Liver (tissue), 9 donors: ENCODE data around the gene UBA1. TPM values are rescaled to one million over a fixed set of nuclear protein-coding genes. Genes with fewer than 3 reads are reported as not detected.

Source experiments
- DNase-seq: peaks from one replicate; pipeline ENCODE4 v3.0.0-alpha.2; 2017; ENCODE audit warnings: low spot score
- H3K27ac ChIP-seq, 2 donors: one replicate each; pipeline ENCODE4 v1.7.0; 2013; ENCODE audit warnings: inconsistent platforms in 2 of 2, low read length in 2 of 2, control low read depth in 1 of 2, low read depth in 1 of 2, mild to moderate bottlenecking in 1 of 2
- H3K27me3 ChIP-seq, 4 donors: one replicate each; pipeline versions ENCODE4 v1.6.1 to v1.7.0; 2013; ENCODE audit warnings: low read length in 3 of 4, inconsistent platforms in 1 of 4, mild to moderate bottlenecking in 1 of 4, moderate library complexity in 1 of 4; ENCODE audit not compliant: control insufficient read depth in 4 of 4, insufficient read depth in 4 of 4
- H3K36me3 ChIP-seq, 4 donors: one replicate each; pipeline versions ENCODE4 v1.6.1 to v1.7.0; 2013; ENCODE audit warnings: low read length in 3 of 4, mild to moderate bottlenecking in 3 of 4, low read depth in 1 of 4, moderate library complexity in 1 of 4; ENCODE audit not compliant: control insufficient read depth in 4 of 4, insufficient read depth in 3 of 4
- H3K4me1 ChIP-seq, 4 donors: one replicate each; pipeline versions ENCODE4 v1.6.1 to v1.7.0; 2013; ENCODE audit warnings: low read length in 3 of 4, mild to moderate bottlenecking in 3 of 4, moderate library complexity in 1 of 4; ENCODE audit not compliant: control insufficient read depth in 4 of 4, insufficient read depth in 4 of 4
- H3K4me3 ChIP-seq, 3 donors: one replicate each; pipeline versions ENCODE4 v1.6.1 to v1.7.0; 2013; ENCODE audit warnings: low read length in 3 of 3, control low read depth in 1 of 3, low read depth in 1 of 3, mild to moderate bottlenecking in 1 of 3
- H3K9ac ChIP-seq, 2 donors: one replicate each; pipeline ENCODE4 v1.7.0; 2013; ENCODE audit warnings: low read length in 2 of 2, mild to moderate bottlenecking in 2 of 2, moderate library complexity in 2 of 2, control low read depth in 1 of 2, low read depth in 1 of 2
- H3K9me3 ChIP-seq, 4 donors: one replicate each; pipeline versions ENCODE4 v1.6.1 to v1.7.0; 2013; ENCODE audit warnings: low read length in 3 of 4; ENCODE audit not compliant: control insufficient read depth in 4 of 4
- EGR1 ChIP-seq, 2 donors: IDR thresholded peaks; 2 replicates each; pipeline ENCODE4 v1.6.1; 2016 to 2018; ENCODE audit warnings: antibody characterized with exemption in 2 of 2, low read depth in 2 of 2
- FOXA2 ChIP-seq: IDR thresholded peaks from 2 replicates; pipeline ENCODE4 v1.6.1; 2016; ENCODE audit warnings: antibody characterized with exemption
- GABPA ChIP-seq, 2 donors: IDR thresholded peaks in 1 of 2; conservative IDR thresholded peaks in 1 of 2; 2 replicates each; pipeline ENCODE4 v1.6.1; 2016; ENCODE audit warnings: antibody characterized with exemption in 2 of 2, mild to moderate bottlenecking in 1 of 2, moderate library complexity in 1 of 2
- HNF4A ChIP-seq, 2 donors: conservative IDR thresholded peaks; 2 replicates each; pipeline ENCODE4 v1.6.1; 2016; ENCODE audit warnings: antibody characterized with exemption in 2 of 2, mild to moderate bottlenecking in 2 of 2
- JUND ChIP-seq, 2 donors: IDR thresholded peaks; 2 replicates each; pipeline ENCODE4 v1.6.1; 2016; ENCODE audit warnings: antibody characterized with exemption in 2 of 2
- RXRA ChIP-seq, 2 donors: IDR thresholded peaks; 2 replicates each; pipeline ENCODE4 v1.6.1; 2017 to 2018; ENCODE audit warnings: antibody characterized with exemption in 2 of 2, mild to moderate bottlenecking in 1 of 2
- SP1 ChIP-seq: IDR thresholded peaks from 2 replicates; pipeline ENCODE4 v1.6.1; 2018; ENCODE audit warnings: antibody characterized with exemption, mild to moderate bottlenecking
- TAF1 ChIP-seq: conservative IDR thresholded peaks from 2 replicates; pipeline ENCODE4 v1.6.1; 2016; ENCODE audit warnings: antibody characterized with exemption, mild to moderate bottlenecking
- YY1 ChIP-seq: IDR thresholded peaks from 2 replicates; pipeline ENCODE4 v1.6.1; 2016; ENCODE audit warnings: antibody characterized with exemption, mild to moderate bottlenecking
- WGBS: extraction: QIAGEN DNeasy Blood & Tissue Kit; methylation state at CpG from one replicate; pipeline ENCODE4 v1.1.7; 2013; 5-methylcytosine and 5-hydroxymethylcytosine counted together
- polyA plus RNA-seq, 2 donors: library from polyadenylated mRNA; stranded (reverse) in 1 of 2; unstranded in 1 of 2; fragments of 200-250 nt in 1 of 2; fragments of >200 nt in 1 of 2; fragmentation: Nextera tagmentation in 1 of 2; extraction: Ambion mirVana in 1 of 2; gene quantifications; one replicate each; pipeline versions ENCODE4 v1.2.1 to v1.2.3, GENCODE V29; 2013 to 2015
- total RNA-seq, 2 donors: library from RNA; depleted of rRNA; stranded (reverse); fragments of >200 nt; gene quantifications; one replicate each; pipeline ENCODE4 v1.2.3, GENCODE V29; 2014
- TF ChIP-seq, protein P1 (sequence below): fragments of 150-350 bp; IDR thresholded peaks from 2 replicates; pipeline ENCODE4 v1.5.1; 2017; ENCODE audit warnings: improper control_type of control experiment, low read depth, low read length; ENCODE audit not compliant: missing input control
- TF ChIP-seq, protein P2 (sequence below): IDR thresholded peaks from 2 replicates; pipeline ENCODE4 v1.6.1; 2016; ENCODE audit warnings: antibody characterized with exemption
- TF ChIP-seq, protein P3 (sequence below): IDR thresholded peaks from 2 replicates; pipeline ENCODE4 v1.6.1; 2016; ENCODE audit warnings: antibody characterized with exemption, mild to moderate bottlenecking
- TF ChIP-seq, protein P4 (sequence below): IDR thresholded peaks from 2 replicates; pipeline ENCODE4 v1.6.1; 2016; ENCODE audit warnings: antibody characterized with exemption
- donor health status: healthy.
- donor health status: healthy.
- donor health status: healthy.
- donor health status: healthy.
- donor health status: healthy.

The UBA1 gene
- total and polyA plus RNA-seq, 4 donors = 39.8 to 85.4 (median 68.7) TPM

DNA sequence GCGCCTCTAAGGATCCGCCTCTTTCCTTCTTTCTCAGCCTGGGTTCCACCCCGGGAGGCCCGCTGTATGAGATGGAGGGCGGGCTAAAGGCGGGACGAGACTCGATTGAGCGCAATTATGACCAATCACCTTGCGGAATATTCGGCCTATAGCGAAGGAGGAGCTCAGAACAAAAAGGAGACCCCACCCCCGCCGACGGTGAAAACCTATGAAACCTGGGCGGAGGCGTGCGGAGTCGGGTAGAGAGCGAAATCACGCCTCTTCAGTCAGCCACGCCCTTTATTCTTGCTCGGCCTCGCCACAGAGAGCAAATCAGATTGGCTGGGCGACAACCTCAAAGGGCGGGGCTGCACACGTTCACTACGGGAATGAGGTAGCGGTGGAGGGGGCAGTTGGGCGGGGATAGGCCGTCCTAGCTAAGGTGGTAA, 24.2 kb downstream of the UBA1 start (continued):
- TF ChIP-seq, protein P1, sequence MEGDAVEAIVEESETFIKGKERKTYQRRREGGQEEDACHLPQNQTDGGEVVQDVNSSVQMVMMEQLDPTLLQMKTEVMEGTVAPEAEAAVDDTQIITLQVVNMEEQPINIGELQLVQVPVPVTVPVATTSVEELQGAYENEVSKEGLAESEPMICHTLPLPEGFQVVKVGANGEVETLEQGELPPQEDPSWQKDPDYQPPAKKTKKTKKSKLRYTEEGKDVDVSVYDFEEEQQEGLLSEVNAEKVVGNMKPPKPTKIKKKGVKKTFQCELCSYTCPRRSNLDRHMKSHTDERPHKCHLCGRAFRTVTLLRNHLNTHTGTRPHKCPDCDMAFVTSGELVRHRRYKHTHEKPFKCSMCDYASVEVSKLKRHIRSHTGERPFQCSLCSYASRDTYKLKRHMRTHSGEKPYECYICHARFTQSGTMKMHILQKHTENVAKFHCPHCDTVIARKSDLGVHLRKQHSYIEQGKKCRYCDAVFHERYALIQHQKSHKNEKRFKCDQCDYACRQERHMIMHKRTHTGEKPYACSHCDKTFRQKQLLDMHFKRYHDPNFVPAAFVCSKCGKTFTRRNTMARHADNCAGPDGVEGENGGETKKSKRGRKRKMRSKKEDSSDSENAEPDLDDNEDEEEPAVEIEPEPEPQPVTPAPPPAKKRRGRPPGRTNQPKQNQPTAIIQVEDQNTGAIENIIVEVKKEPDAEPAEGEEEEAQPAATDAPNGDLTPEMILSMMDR = no peak
- peak; percentile 23 to 46 for TF ChIP-seq JUND (IDR thresholded peaks at IDR 0.05)
- TF ChIP-seq, protein P2, sequence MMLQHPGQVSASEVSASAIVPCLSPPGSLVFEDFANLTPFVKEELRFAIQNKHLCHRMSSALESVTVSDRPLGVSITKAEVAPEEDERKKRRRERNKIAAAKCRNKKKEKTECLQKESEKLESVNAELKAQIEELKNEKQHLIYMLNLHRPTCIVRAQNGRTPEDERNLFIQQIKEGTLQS = no peak
- peak in 1 of 2 donors; percentile 25 for TF ChIP-seq RXRA (IDR thresholded peaks at IDR 0.05)
- no peak for TF ChIP-seq YY1
- TF ChIP-seq EGR1 (IDR thresholded peaks at IDR 0.05; ENCODE audit: low read depth in 2 of 2) = peak in 1 of 2 donors; percentile 30
- TF ChIP-seq HNF4A (conservative IDR thresholded peaks at IDR 0.05) = peak in 1 of 2 donors; percentile 35
- peak in 1 of 2 donors; percentile 21 for TF ChIP-seq GABPA (IDR thresholded peaks at IDR 0.05 in 1 of 2, conservative IDR thresholded peaks at IDR 0.05 in 1 of 2)
- TF ChIP-seq TAF1 = no peak
- TF ChIP-seq FOXA2 = no peak
- TF ChIP-seq SP1 = peak; percentile 89

DNA sequence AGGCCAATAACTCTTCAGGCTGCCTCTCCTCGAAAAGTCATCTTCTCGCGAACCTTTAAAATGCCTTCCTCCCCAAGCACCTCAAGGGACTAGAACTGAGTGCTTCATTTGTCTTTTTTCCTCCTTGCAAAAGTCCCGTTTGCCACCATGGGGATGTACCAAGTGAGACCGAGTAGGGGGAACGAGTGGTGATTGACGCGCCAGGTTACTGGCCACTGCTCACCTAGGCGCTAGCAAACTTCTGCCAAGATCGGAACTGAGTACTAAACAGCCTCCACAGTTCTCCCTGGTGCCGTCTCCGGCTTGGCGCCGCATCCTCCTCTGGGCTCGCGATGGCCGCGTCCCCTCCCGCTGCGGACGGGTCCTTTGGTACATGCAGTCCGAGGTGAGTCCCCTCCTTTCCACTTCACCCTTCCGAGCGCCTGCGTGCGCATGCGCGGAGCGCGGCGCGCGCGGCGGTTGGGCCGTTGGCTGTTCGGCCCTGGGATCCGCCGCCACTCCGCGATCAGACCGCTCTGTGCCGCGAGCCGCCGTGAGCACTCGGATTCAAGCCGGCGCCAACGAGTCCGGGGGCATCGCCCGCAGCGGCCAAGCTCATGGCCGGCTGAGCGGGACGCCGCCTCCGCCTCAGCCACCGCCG, 24.8 kb downstream of the UBA1 start, which contains the start of gene CDK16:
TSS of gene CDK16 (plus strand) at position 402 of the 640 bp plus-strand sequence. CDS start 4,877 bp downstream, outside the sequence.
- TF ChIP-seq YY1 = peak; percentile 80
- TF ChIP-seq, protein P3, sequence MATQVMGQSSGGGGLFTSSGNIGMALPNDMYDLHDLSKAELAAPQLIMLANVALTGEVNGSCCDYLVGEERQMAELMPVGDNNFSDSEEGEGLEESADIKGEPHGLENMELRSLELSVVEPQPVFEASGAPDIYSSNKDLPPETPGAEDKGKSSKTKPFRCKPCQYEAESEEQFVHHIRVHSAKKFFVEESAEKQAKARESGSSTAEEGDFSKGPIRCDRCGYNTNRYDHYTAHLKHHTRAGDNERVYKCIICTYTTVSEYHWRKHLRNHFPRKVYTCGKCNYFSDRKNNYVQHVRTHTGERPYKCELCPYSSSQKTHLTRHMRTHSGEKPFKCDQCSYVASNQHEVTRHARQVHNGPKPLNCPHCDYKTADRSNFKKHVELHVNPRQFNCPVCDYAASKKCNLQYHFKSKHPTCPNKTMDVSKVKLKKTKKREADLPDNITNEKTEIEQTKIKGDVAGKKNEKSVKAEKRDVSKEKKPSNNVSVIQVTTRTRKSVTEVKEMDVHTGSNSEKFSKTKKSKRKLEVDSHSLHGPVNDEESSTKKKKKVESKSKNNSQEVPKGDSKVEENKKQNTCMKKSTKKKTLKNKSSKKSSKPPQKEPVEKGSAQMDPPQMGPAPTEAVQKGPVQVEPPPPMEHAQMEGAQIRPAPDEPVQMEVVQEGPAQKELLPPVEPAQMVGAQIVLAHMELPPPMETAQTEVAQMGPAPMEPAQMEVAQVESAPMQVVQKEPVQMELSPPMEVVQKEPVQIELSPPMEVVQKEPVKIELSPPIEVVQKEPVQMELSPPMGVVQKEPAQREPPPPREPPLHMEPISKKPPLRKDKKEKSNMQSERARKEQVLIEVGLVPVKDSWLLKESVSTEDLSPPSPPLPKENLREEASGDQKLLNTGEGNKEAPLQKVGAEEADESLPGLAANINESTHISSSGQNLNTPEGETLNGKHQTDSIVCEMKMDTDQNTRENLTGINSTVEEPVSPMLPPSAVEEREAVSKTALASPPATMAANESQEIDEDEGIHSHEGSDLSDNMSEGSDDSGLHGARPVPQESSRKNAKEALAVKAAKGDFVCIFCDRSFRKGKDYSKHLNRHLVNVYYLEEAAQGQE = no peak
- TF ChIP-seq, protein P4, sequence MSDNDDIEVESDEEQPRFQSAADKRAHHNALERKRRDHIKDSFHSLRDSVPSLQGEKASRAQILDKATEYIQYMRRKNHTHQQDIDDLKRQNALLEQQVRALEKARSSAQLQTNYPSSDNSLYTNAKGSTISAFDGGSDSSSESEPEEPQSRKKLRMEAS = peak; percentile 15
- peak; percentile 73 for DNase-seq

More for the DNA sequence above, 24.8 kb downstream of the UBA1 start, which contains the start of gene CDK16:
- WGBS = under 1% methylated on average over 61 of the region's 61 CpGs
- Histone ChIP-seq H3K9me3 (no peaks in the 10 kb centered on the region), H3K9ac (peak within 1 kb of the TSS; percentile 75 to 88), H3K4me3 (peak within 1 kb of the TSS; percentile 73 to 87 (median 83)), H3K27me3 (no peaks in the 10 kb centered on the region), H3K4me1 (peaks cover 2 to 45% (median 26%) of the 10 kb centered on the region in 4 donors), H3K27ac (peak within 1 kb of the TSS; percentile 95 to 99), H3K36me3 (peaks cover 7 to 32% (median 14%) of the 10 kb centered on the region in 4 donors)
